B cell (primary cell): ENCODE results near the gene FGFR1OP2. TPM values are rescaled to one million over a fixed set of nuclear protein-coding genes. Genes with fewer than 3 reads are reported as not detected.
A peak's percentile ranks its signal among the peaks of the same experiment; 100 is the strongest.

Experiments
- ATAC-seq: fragments of 200-7000 bp; cut with Tn5 transposase; one replicate; pipeline ENCODE4 v1.10.0; 2021; ENCODE audit warnings: low read depth, mild to moderate bottlenecking, moderate number of reproducible peaks, moderate library complexity
- CTCF ChIA-PET: fragments of 350-600 bp; sonication (Branson Sonifier 250); formaldehyde crosslinking; loops from one replicate; lab custom pipeline; 2021; ENCODE audit warnings: antibody characterized with exemption, inconsistent platforms; lab: Charles Lee
- POLR2A ChIA-PET: fragments of 350-600 bp; sonication (Branson Sonifier 250); formaldehyde crosslinking; loops from one replicate; lab custom pipeline; 2021; ENCODE audit warnings: antibody characterized with exemption; lab: Charles Lee
- DNase-seq: peaks from one replicate; pipeline ENCODE4 v3.0.0; 2013
- H2AFZ ChIP-seq: 2 replicates; pipeline ENCODE4 v1.6.1; 2012; ENCODE audit warnings: mild to moderate bottlenecking, low read depth, low read length; ENCODE audit not compliant: insufficient read depth, poor library complexity, severe bottlenecking
- H3K27ac ChIP-seq, 2 donors: 1 replicate in 1 of 2; 2 replicates in 1 of 2; pipeline ENCODE4 v1.5.1; 2012 to 2013; ENCODE audit warnings: low read length in 2 of 2, mild to moderate bottlenecking in 2 of 2, moderate library complexity in 1 of 2
- H3K27me3 ChIP-seq, 4 experiments: fragments of 200-600 bp in 1 of 4; sonication (generic) in 1 of 4; replicated peaks in 1 of 4; 1 replicate in 2 of 4; 2 replicates in 2 of 4; pipeline versions ENCODE4 v1.6.1 to v1.7.0; 2013 to 2016; ENCODE audit warnings: low read length in 3 of 4, mild to moderate bottlenecking in 2 of 4, mixed read lengths in 1 of 4, moderate library complexity in 1 of 4; ENCODE audit not compliant: insufficient read depth in 4 of 4, control insufficient read depth in 3 of 4; ENCODE audit errors: control extremely low read depth in 1 of 4
- H3K36me3 ChIP-seq, 2 experiments: replicated peaks in 1 of 2; 1 replicate in 1 of 2; 2 replicates in 1 of 2; pipeline versions ENCODE4 v1.6.1 to v1.7.1; 2013; ENCODE audit warnings: low read length in 1 of 2; ENCODE audit not compliant: insufficient read depth in 2 of 2, control insufficient read depth in 1 of 2; ENCODE audit errors: control extremely low read depth in 1 of 2, extremely low read depth in 1 of 2
- H3K4me1 ChIP-seq, 2 donors: fragments of 200-600 bp in 1 of 2; sonication (generic) in 1 of 2; 1 replicate in 1 of 2; 2 replicates in 1 of 2; pipeline versions ENCODE4 v1.5.1 to v1.6.1; 2013 to 2017; ENCODE audit warnings: low read length in 2 of 2; ENCODE audit not compliant: control insufficient read depth in 2 of 2, insufficient read depth in 2 of 2
- H3K4me2 ChIP-seq: replicated peaks from 2 replicates; pipeline ENCODE3; 2012; ENCODE audit warnings: mild to moderate bottlenecking, low read depth, low read length; ENCODE audit not compliant: poor library complexity, severe bottlenecking
- H3K4me3 ChIP-seq, 5 experiments: fragments of 200-600 bp in 1 of 5; sonication (generic) in 1 of 5; 1 replicate in 3 of 5; 2 replicates in 2 of 5; pipeline versions ENCODE4 v1.5.1 to v1.7.0; 2011 to 2016; ENCODE audit warnings: low read length in 4 of 5, mild to moderate bottlenecking in 4 of 5, low read depth in 2 of 5, control low read depth in 1 of 5, moderate library complexity in 1 of 5; ENCODE audit not compliant: insufficient read depth in 1 of 5; ENCODE audit errors: control extremely low read depth in 1 of 5, extremely low read depth in 1 of 5
- H3K79me2 ChIP-seq: fragments of 200-600 bp; sonication (generic); one replicate; pipeline ENCODE4 v1.6.0; 2016; ENCODE audit warnings: low read length; ENCODE audit not compliant: control insufficient read depth, insufficient read depth
- H3K9ac ChIP-seq: fragments of 200-600 bp; sonication (generic); 2 replicates; pipeline ENCODE4 v1.6.1; 2017; ENCODE audit warnings: mild to moderate bottlenecking, low read length, moderate library complexity
- H3K9me3 ChIP-seq, 3 donors: one replicate each; pipeline versions ENCODE4 v1.6.1 to v1.7.1; 2013; ENCODE audit warnings: low read length in 2 of 3; ENCODE audit not compliant: control insufficient read depth in 2 of 3, insufficient read depth in 1 of 3; ENCODE audit errors: control extremely low read depth in 1 of 3
- H4K20me1 ChIP-seq: 2 replicates; pipeline ENCODE4 v1.6.0; 2012; ENCODE audit warnings: mild to moderate bottlenecking, low read length; ENCODE audit not compliant: insufficient read depth, control insufficient read depth, poor library complexity, severe bottlenecking
- H3K27ac Mint-ChIP-seq: one replicate; pipeline ENCODE4 v1.8.0; 2021; ENCODE audit warnings: mixed read lengths
- H3K27me3 Mint-ChIP-seq: one replicate; pipeline ENCODE4 v1.8.0; 2021; ENCODE audit warnings: mixed read lengths
- H3K4me1 Mint-ChIP-seq: one replicate; pipeline ENCODE4 v1.8.0; 2021; ENCODE audit warnings: mixed read lengths
- H3K4me3 Mint-ChIP-seq: one replicate; pipeline ENCODE4 v1.8.0; 2021; ENCODE audit warnings: mixed read lengths
- H3K9me3 Mint-ChIP-seq: one replicate; pipeline ENCODE4 v1.8.0; 2022; ENCODE audit warnings: mixed read lengths; ENCODE audit not compliant: insufficient read depth
- EZH2 ChIP-seq: IDR thresholded peaks from 2 replicates; pipeline ENCODE4 v1.6.1; 2012; ENCODE audit warnings: borderline replicate concordance, low read depth, mild to moderate bottlenecking, moderate library complexity, low read length; ENCODE audit not compliant: insufficient read depth, poor library complexity, severe bottlenecking
- WGBS: methylation state at CpG from one replicate; pipeline ENCODE4 v1.1.5; 2013; ENCODE audit warnings: missing lambda C conversion rate; ENCODE audit not compliant: insufficient coverage; 5-methylcytosine and 5-hydroxymethylcytosine counted together
- intact Hi-C: fragments of 100-400 bp; cut with micrococcal nuclease; formaldehyde crosslinking; loops from one replicate; pipeline ENCODE4 v1.10.0; 2022
- polyA plus RNA-seq: library from polyadenylated mRNA; depleted of rRNA; stranded (reverse); fragments of >200 nt; gene quantifications from 2 replicates; pipeline ENCODE4 v1.2.3, GENCODE V29; 2012
- total RNA-seq, 2 donors: library from RNA; stranded (reverse); fragments of 120-200 nt in 1 of 2; gene quantifications; 1 replicate in 1 of 2; 2 replicates in 1 of 2; pipeline versions ENCODE4 v1.2.3 to v1.2.4, GENCODE V29; 2013 to 2022
- TF ChIP-seq, protein P1 (sequence below): fragments of 200-600 bp; IDR thresholded peaks from one replicate; pipeline ENCODE4 v1.8.0; 2022; ENCODE audit warnings: antibody characterized with exemption, mild to moderate bottlenecking

FGFR1OP2 gene
- total and polyA plus RNA-seq, 2 donors (not counting 1 experiment from before 2014, with no cell fraction given): 22.3 to 64.3 TPM

DNA sequence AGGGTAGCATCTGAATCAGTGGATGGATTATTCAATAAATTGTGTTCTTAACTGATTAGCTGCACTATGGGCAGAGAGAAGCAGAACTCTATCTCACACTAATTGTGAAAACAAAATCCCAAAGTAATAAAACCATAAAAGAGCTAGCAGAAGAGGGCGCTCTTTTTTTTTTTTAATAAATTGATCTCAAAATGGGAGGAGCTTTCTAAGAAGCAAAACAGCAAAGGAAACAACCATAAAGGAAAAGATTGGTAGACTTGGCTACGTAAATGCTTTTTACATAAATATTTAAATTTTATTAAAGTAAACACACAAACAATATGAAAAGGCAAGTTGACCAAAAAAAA is 77.4 kb downstream of the FGFR1OP2 start:
- peak overlapping the region; percentile 19 for H3K4me3 Mint-ChIP-seq
- H3K27me3 Mint-ChIP-seq: no peaks in the 10 kb centered on the region
- TF ChIP-seq EZH2: no peak
- TF ChIP-seq, protein P1, sequence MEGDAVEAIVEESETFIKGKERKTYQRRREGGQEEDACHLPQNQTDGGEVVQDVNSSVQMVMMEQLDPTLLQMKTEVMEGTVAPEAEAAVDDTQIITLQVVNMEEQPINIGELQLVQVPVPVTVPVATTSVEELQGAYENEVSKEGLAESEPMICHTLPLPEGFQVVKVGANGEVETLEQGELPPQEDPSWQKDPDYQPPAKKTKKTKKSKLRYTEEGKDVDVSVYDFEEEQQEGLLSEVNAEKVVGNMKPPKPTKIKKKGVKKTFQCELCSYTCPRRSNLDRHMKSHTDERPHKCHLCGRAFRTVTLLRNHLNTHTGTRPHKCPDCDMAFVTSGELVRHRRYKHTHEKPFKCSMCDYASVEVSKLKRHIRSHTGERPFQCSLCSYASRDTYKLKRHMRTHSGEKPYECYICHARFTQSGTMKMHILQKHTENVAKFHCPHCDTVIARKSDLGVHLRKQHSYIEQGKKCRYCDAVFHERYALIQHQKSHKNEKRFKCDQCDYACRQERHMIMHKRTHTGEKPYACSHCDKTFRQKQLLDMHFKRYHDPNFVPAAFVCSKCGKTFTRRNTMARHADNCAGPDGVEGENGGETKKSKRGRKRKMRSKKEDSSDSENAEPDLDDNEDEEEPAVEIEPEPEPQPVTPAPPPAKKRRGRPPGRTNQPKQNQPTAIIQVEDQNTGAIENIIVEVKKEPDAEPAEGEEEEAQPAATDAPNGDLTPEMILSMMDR: peak; percentile 69
- intact Hi-C loops: loop anchor here (1.0 to 10.0 kb wide), 5 partner anchors 108 to 311 kb away; partner anchors contain the start of gene STK38L
- H3K4me1 Mint-ChIP-seq: peaks cover 39% of the 10 kb centered on the region
- peak overlapping the region; percentile 6 for H3K4me2 ChIP-seq
- peak overlapping the region; percentile 90 to 91 for H3K27ac ChIP-seq
- DNase-seq (peak; percentile 70), ATAC-seq (no peak)
- no peaks in the 10 kb centered on the region for H4K20me1 ChIP-seq
- no peaks in the 10 kb centered on the region for H3K9me3 ChIP-seq
- H3K27me3 ChIP-seq: no peaks in the 10 kb centered on the region
- H3K36me3 ChIP-seq: no peaks in the 10 kb centered on the region
- H2AFZ ChIP-seq: no peak overlapping the region
- H3K4me3 ChIP-seq: no peak overlapping the region
- ChIA-PET CTCF (interaction anchor here (0.6 to 5.4 kb wide), 27 partner anchors 8 to 1964 kb away, joined by 3 to 103 read pairs (median 4); partner anchors contain the start of genes ITPR2, MED21 and STK38L), POLR2A (interaction anchor here (0.6 to 0.7 kb wide), 2 partner anchors 229 to 293 kb away, joined by 3 read pairs; no protein-coding TSS in a partner anchor)
- H3K4me1 ChIP-seq: peaks cover 18 to 19% of the 10 kb centered on the region in 2 donors
- H3K9me3 Mint-ChIP-seq: no peaks in the 10 kb centered on the region
- peak overlapping the region; percentile 96 for H3K27ac Mint-ChIP-seq
- no CpG with 5 or more reads among the region's 2 CpGs for WGBS
- H3K79me2 ChIP-seq: peaks cover 26% of the 10 kb centered on the region
- H3K9ac ChIP-seq: no peak overlapping the region

Other genes starting within 250 kb of the FGFR1OP2 start
- gene ITPR2, start 105.3 kb upstream of the FGFR1OP2 start, total RNA-seq: 113 and 122 TPM in 2 replicates
- 4.3 and 6.6 TPM in 2 replicates for gene ITPR2, start 105.3 kb upstream of the FGFR1OP2 start, polyA plus RNA-seq
- 15.6 and 16.2 TPM in 2 replicates for gene INTS13, start 489 bp upstream of the FGFR1OP2 start, total RNA-seq
- gene INTS13, start 489 bp upstream of the FGFR1OP2 start, polyA plus RNA-seq: 9.2 and 11.5 TPM in 2 replicates
- gene TM7SF3, start 75.9 kb downstream of the FGFR1OP2 start, total RNA-seq: 33.5 and 42.0 TPM in 2 replicates
- gene TM7SF3, start 75.9 kb downstream of the FGFR1OP2 start, polyA plus RNA-seq: 23.1 and 24.5 TPM in 2 replicates
- gene MED21, start 84.1 kb downstream of the FGFR1OP2 start, total RNA-seq: 76.7 and 81.8 TPM in 2 replicates
- 13.7 and 21.5 TPM in 2 replicates for gene MED21, start 84.1 kb downstream of the FGFR1OP2 start, polyA plus RNA-seq
- not detected in 2 replicates for gene C12orf71, start 144.1 kb downstream of the FGFR1OP2 start, total RNA-seq
- gene C12orf71, start 144.1 kb downstream of the FGFR1OP2 start, polyA plus RNA-seq: not detected in 2 replicates